GM19395 (cell line): ENCODE measurements around the gene PARP16.
"Not testable (repeated sequence)": the region's sequence is repeated elsewhere in the genome, so short reads cannot be mapped to it uniquely, and the experiment has no call there.

Experiments
- ATAC-seq: cut with Tn5 transposase; IDR thresholded peaks from one replicate; pipeline ENCODE4 v1.9.1; 2021; ENCODE audit warnings: mild to moderate bottlenecking, moderate library complexity; ENCODE audit not compliant: unreplicated experiment

PARP16 gene

GRCh38 chr15:65245096-65245856 is 41.4 kb downstream of the PARP16 start:
- no peak for ATAC-seq

- ATAC-seq: no peak
These were observed 42.0 kb downstream of the PARP16 start for GRCh38 chr15:65244638-65245037.

GRCh38 chr15:65236443-65236842 is 50.2 kb downstream of the PARP16 start:
- not testable (repeated sequence) for ATAC-seq

- ATAC-seq: no peak
These were observed 53.0 kb downstream of the PARP16 start for GRCh38 chr15:65233696-65234095.

GRCh38 chr15:65232520-65232919 is 54.2 kb downstream of the PARP16 start:
- ATAC-seq: no peak

GRCh38 chr15:65231306-65231705 is 55.4 kb downstream of the PARP16 start:
- ATAC-seq: no peak

GRCh38 chr15:65226901-65227300 is 59.8 kb downstream of the PARP16 start:
- ATAC-seq: not testable (repeated sequence)

GRCh38 chr15:65226221-65226620 is 60.5 kb downstream of the PARP16 start:
- ATAC-seq: no peak

GRCh38 chr15:65223996-65224395 is 62.7 kb downstream of the PARP16 start:
- no peak for ATAC-seq

GRCh38 chr15:65222891-65223290 is 63.8 kb downstream of the PARP16 start:
- ATAC-seq: no peak

- ATAC-seq: no peak
These were observed 65.0 kb downstream of the PARP16 start for GRCh38 chr15:65221697-65222096.

GRCh38 chr15:65219137-65219536 is 67.5 kb downstream of the PARP16 start:
- ATAC-seq: no peak

GRCh38 chr15:65217526-65218482 is 68.9 kb downstream of the PARP16 start:
- no peak for ATAC-seq

- no peak for ATAC-seq
These were observed 71.2 kb downstream of the PARP16 start for GRCh38 chr15:65215496-65215895.

- ATAC-seq: no peak
These were observed 72.7 kb downstream of the PARP16 start for GRCh38 chr15:65214010-65214409.

- no peak for ATAC-seq
These were observed 73.4 kb downstream of the PARP16 start for GRCh38 chr15:65213241-65213640.

- ATAC-seq: no peak
These were observed 74.6 kb downstream of the PARP16 start for GRCh38 chr15:65212097-65212496.

GRCh38 chr15:65211482-65211982 is 75.2 kb downstream of the PARP16 start:
- no peak for ATAC-seq

GRCh38 chr15:65210770-65211481 is 75.8 kb downstream of the PARP16 start, which contains the start of gene CILP:
CILP (minus strand) TSS chr15:65211473; CDS start chr15:65209755, 1,718 bp downstream.
- no peak for ATAC-seq

- no peak for ATAC-seq
These were observed 76.7 kb downstream of the PARP16 start for GRCh38 chr15:65209701-65210643.
